ENCODE results near the gene SIGLEC5.

SIGLEC5 gene

GRCh38 chr19:51627491-51628138 is 2.6 kb downstream of the SIGLEC5 start:
- DNase-seq = no peak

- no peak for DNase-seq
Measured at GRCh38 chr19:51626675-51627074, 3.5 kb downstream of the SIGLEC5 start.

GRCh38 chr19:51621178-51621577 is 9.0 kb downstream of the SIGLEC5 start:
- DNase-seq = no peak

DNA sequence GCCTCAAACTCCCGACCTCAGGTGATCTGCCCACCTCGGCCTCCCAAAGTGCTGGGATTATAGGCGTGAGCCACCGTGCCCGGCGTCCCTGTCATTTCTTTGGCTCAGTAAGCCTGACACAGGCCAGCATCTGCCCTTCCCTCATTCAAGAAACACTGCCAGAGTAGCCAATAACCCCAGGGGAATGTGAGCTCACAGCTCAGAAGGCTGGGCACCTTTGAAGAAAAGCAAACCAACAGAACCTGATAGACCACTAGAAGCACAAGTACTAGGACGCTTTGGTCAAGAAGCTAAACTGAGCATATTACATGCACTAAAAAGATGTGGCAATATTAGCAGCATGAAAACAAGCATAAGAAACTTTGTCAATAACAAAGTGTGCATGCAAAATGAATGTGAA is 14.2 kb downstream of the SIGLEC5 start:
- no peak for DNase-seq

- no peak for DNase-seq
Measured at GRCh38 chr19:51614789-51615188, 15.4 kb downstream of the SIGLEC5 start.

- no peak for DNase-seq
Measured at GRCh38 chr19:51610576-51610975, 19.6 kb downstream of the SIGLEC5 start.

GRCh38 chr19:51607920-51608562 is 22.2 kb downstream of the SIGLEC5 start:
- peak; percentile 53 for DNase-seq

GRCh38 chr19:51607077-51607476 is 23.1 kb downstream of the SIGLEC5 start:
- no peak for DNase-seq

GRCh38 chr19:51602189-51602854 is 27.9 kb downstream of the SIGLEC5 start:
- no peak for DNase-seq

GRCh38 chr19:51600940-51601580 is 29.1 kb downstream of the SIGLEC5 start:
- no peak for DNase-seq

DNA sequence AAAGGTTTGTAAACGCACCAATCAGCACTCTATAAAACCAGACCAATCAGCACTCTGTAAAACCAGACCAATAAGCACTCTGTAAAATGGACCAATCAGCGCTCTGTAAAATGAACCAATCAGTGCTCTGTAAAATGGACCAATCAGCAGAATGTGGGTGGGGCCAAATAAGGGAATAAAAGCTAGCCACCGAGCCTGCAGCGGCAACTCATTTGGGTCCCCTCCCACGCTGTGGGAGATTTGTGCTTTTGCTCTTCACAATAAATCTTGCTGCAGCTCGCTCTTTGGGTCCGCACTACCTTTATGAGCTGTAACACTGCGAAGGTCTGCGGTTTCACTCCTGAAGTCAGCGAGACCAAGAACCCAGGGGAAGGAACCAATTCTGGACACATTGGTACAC is 31.1 kb downstream of the SIGLEC5 start:
- no peak for DNase-seq

- no peak for DNase-seq
Measured at GRCh38 chr19:51598159-51598915, 31.9 kb downstream of the SIGLEC5 start.

- DNase-seq = no peak
Measured at GRCh38 chr19:51595190-51596175, 34.7 kb downstream of the SIGLEC5 start.

DNA sequence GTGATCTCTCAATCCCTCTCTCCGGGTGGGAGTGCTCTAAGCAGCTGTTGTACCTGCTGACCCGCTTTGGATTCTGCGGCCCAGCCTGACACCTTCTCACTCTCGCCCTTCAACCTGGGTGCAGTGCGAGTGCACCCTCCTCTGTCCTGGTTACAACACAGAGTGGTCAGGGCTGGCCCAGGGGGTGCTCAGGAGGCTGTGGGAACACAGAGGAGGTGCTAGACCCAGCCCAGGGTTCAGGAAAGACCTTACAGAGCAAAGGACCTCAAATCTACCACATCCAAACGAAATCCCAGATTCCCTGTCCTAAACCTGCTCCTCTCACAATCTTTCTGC is 35.5 kb downstream of the SIGLEC5 start:
- no peak for DNase-seq

DNA sequence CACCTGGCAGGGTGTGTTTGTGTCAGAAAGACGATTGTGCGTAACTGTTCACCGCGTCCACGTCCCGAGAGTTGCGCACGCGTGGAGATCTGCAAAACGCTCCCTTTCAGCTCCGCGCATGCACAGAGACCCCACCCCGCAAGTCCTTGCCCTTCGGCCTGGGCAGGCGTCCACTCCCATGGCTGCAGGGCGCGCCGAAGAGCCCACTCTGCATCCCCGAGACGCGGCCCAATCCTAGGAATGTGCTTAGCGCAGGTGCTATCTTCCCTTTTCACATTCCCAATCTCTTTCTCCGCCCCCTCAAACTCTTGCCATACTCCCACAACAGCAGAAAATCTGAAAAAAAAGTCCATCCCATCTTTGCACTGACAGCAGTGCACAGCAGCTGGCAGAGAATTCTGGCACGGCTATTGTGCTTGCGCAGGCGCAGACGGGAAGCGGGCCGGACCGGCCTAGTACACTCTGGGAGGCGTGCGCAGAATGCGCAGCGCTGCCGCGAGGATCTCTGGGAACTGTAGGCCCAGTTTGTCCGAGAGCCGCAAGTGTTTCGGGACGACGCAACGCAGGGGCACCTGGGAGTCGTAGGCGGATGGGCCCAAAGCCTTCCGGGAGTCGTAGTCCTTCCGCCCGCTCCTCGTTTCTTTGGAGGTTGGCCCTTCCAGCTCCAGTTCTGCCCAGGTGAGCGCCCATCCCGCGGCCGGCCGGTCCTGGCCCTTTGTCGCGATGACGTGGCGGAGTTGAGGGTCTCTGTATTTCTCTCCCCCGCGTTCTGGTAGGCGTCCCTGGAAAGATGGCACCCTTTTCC is 36.0 kb downstream of the SIGLEC5 start:
- DNase-seq = peak; percentile 97

DNA sequence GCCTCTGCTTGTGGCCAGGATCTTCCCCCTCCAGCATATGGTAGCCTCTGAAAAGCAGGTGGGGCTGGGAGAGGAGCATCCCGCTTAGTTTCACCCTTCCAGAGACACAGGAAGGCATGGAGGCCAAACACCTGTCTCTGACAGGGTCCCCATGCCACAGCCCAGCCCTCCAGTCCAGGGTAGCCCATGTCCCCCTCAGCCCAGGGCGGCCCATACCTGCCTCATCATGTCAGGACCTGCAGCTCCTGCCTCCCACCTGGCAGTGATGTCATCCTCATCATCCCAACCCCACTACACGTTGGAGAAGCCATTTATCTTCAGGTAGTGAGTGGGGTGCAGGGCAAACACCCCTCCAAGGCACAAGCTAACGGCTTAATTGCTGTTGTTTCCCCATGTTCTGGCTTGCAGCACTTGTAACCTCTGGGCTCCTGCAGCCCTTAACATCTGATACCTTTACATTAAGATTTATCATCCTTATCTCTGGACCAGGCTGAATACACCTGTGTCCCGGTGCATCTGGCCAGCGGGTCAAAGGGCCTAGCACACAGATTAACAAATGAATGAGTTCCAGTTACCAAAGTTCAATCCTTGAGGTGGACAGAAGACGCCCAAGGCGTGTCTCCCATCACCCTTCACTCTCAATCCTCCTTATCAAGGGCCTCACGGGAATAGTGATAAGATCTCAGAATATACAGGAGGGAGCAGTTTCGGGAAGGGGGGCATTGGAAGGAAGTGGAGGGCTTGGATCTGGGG is 36.9 kb downstream of the SIGLEC5 start:
- DNase-seq = no peak

DNA sequence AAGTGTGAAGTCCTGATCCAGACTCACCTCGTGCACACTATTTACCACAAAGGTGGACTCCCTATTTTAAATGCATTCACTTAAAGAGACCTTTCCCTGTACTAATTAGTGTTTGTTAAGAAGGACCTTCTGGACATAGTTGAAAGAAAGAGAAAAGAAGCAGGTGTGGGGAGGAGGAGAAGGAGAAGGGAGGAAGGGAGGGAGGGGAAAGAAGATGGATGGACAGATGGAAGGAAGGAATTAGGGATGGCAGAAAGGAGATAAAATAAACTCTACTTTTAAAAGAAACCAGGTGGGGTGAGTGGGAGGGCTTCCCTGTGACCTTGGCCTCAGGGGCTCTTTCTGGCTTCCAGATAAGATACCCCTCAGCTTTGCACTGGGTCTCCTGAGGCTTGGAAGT is 37.7 kb downstream of the SIGLEC5 start:
- DNase-seq = no peak

- no peak for DNase-seq
Measured at GRCh38 chr19:51590441-51590840, 39.8 kb downstream of the SIGLEC5 start.

DNA sequence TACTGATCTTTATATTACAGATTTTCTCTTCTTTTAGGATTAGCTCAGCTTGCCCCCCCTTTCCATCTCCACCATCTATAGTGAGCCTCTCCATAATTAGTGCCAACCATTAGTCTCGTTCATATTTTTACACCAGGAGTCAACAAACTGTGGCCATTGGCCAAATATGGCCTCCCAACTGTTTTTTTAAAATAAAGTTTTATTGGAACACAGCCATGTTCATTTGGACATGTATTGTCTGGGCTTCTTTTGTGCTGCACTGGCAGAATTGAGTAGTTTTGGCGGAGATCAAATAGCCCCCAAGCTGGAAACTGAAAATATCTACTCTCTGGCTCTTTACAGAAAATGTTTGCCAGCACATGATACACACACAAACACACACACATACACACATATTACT is 40.7 kb downstream of the SIGLEC5 start:
- no peak for DNase-seq
